ENCODE data around the gene HNRNPLL.

GRCh38 chr2:38516526-38516925 lies 86.2 kb downstream of the HNRNPLL start:
- TF ChIP-seq POLR2AphosphoS5 (IDR thresholded peaks at IDR 0.05) = no peak
- TF ChIP-seq CTCF (IDR thresholded peaks at IDR 0.05 in 8 of 11, conservative IDR thresholded peaks at IDR 0.05 in 3 of 11) = no peak
- TF ChIP-seq POLR2A (IDR thresholded peaks at IDR 0.05) = no peak
